PC-3 (cell line): Measurements from ENCODE around the gene HDGFL3. TPM values are rescaled to one million over a fixed set of nuclear protein-coding genes. Genes with fewer than 3 reads are reported as not detected.
"Not testable (repeated sequence)": the region's sequence is repeated elsewhere in the genome, so short reads cannot be mapped to it uniquely, and the experiment has no call there.

ENCODE experiments used
- ATAC-seq: fragments of 200-7000 bp; cut with Tn5 transposase; 2 replicates; pipeline ENCODE4 v1.9.1; 2020; ENCODE audit warnings: mild to moderate bottlenecking, moderate library complexity
- BruUV-seq: library from RNA; stranded (reverse); fragments of 400-500 nt; replicated peaks from 2 replicates; lab custom pipeline; 2021; lab: Mats Ljungman, UMichigan
- CTCF ChIA-PET: fragments of 300-600 bp; sonication (Branson Sonifier 250); formaldehyde crosslinking; loops from one replicate; lab custom pipeline; 2022; ENCODE audit warnings: antibody characterized with exemption; lab: Charles Lee
- POLR2A ChIA-PET: fragments of 300-600 bp; sonication (Branson Sonifier 250); formaldehyde crosslinking; loops from one replicate; lab custom pipeline; 2022; ENCODE audit warnings: antibody characterized with exemption; ENCODE audit not compliant: unreplicated experiment; lab: Charles Lee
- DNase-seq: peaks from one replicate; pipeline ENCODE4 v3.0.0-alpha.2; 2015
- H2AFZ ChIP-seq: fragments of 300-600 bp; sonication (generic); 2 replicates; pipeline ENCODE4 v1.6.0; 2016; ENCODE audit warnings: antibody characterized with exemption, low read length
- H3F3A ChIP-seq: fragments of 300-600 bp; sonication (generic); one replicate; pipeline ENCODE4 v1.6.0; 2017; ENCODE audit warnings: antibody characterized with exemption, low read length, control low read depth, mild to moderate bottlenecking; ENCODE audit not compliant: unreplicated experiment
- H3K27ac ChIP-seq: fragments of 300-600 bp; sonication (generic); 2 replicates; pipeline ENCODE4 v1.5.1; 2016; ENCODE audit warnings: mild to moderate bottlenecking, low read length
- H3K27me3 ChIP-seq: fragments of 300-600 bp; sonication (generic); 2 replicates; pipeline ENCODE4 v1.6.1; 2016; ENCODE audit warnings: low read length, mixed read lengths
- H3K36me3 ChIP-seq: fragments of 300-600 bp; sonication (generic); 2 replicates; pipeline ENCODE4 v1.6.1; 2016; ENCODE audit warnings: low read depth, mixed run types, low read length, mixed read lengths
- H3K4me1 ChIP-seq: fragments of 300-600 bp; sonication (generic); 2 replicates; pipeline ENCODE4 v1.5.1; 2016; ENCODE audit warnings: low read length; ENCODE audit not compliant: insufficient read depth
- H3K4me2 ChIP-seq: fragments of 300-600 bp; sonication (generic); 2 replicates; pipeline ENCODE4 v1.6.0; 2016; ENCODE audit warnings: low read length
- H3K4me3 ChIP-seq: fragments of 300-600 bp; sonication (generic); 2 replicates; pipeline ENCODE4 v1.5.1; 2016; ENCODE audit warnings: mild to moderate bottlenecking, low read length, mixed read lengths
- H3K79me2 ChIP-seq: fragments of 300-600 bp; sonication (generic); 2 replicates; pipeline ENCODE4 v1.6.1; 2017; ENCODE audit warnings: low read length, mixed read lengths
- H3K9ac ChIP-seq: fragments of 300-600 bp; sonication (generic); 2 replicates; pipeline ENCODE4 v1.6.0; 2016; ENCODE audit warnings: mild to moderate bottlenecking, low read length
- H3K9me2 ChIP-seq: fragments of 300-600 bp; sonication (generic); replicated peaks from 2 replicates; pipeline ENCODE4 v1.6.1; 2016; ENCODE audit warnings: mixed run types, low read length, mixed read lengths
- H3K9me3 ChIP-seq: fragments of 300-600 bp; sonication (generic); 2 replicates; pipeline ENCODE4 v1.6.1; 2016; ENCODE audit warnings: low read length, mixed read lengths
- H4K20me1 ChIP-seq: fragments of 300-600 bp; sonication (generic); 2 replicates; pipeline ENCODE4 v1.6.1; 2016; ENCODE audit warnings: low read length, mixed read lengths
- EZH2 ChIP-seq: fragments of 300-600 bp; sonication (generic); IDR thresholded peaks from one replicate; pipeline ENCODE4 v1.6.1; 2017; ENCODE audit warnings: antibody characterized with exemption, mild to moderate bottlenecking, low read length; ENCODE audit not compliant: unreplicated experiment
- EZH2phosphoT487 ChIP-seq: fragments of 300-600 bp; sonication (generic); IDR thresholded peaks from 2 replicates; pipeline ENCODE4 v1.6.1; 2018; ENCODE audit warnings: mild to moderate bottlenecking, antibody characterized with exemption, low read length, borderline replicate concordance
- intact Hi-C: fragments of 100-400 bp; cut with micrococcal nuclease; formaldehyde crosslinking; loops from 2 replicates; pipeline ENCODE4 v1.9.0; 2023
- total RNA-seq: library from RNA; depleted of rRNA; stranded (reverse); fragments of >200 nt; gene quantifications from 2 replicates; pipeline ENCODE4 v1.2.3, GENCODE V29; 2014
- TF ChIP-seq, protein P1 (sequence below): fragments of 300-600 bp; sonication (generic); conservative IDR thresholded peaks from 2 replicates; pipeline ENCODE4 v1.5.1; 2017; ENCODE audit warnings: antibody characterized with exemption, low read depth, mild to moderate bottlenecking, low read length

HDGFL3 gene
- total RNA-seq, 1 experiment from 2014 or later = 38.4 TPM

DNA sequence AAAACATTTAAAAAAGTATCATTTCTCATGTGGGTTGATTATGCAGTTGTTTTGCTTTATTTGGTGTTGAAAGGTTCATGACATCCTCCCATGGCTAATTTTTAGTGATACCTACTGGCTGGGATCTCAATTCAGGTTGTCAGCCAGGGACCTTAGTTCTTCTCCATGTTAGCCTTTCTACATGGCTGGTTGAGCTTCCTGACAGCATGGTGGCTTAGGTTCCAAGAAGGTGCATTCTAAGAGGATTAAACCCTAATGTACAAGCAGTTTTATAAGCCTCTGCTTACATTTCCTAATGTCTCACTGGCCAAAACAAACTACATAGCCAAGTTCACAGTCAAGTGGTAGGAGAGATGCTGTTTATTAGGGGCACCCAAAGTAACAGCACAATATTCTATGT is 109.5 kb downstream of the HDGFL3 start:
- BruUV-seq = no TSS peak

DNA sequence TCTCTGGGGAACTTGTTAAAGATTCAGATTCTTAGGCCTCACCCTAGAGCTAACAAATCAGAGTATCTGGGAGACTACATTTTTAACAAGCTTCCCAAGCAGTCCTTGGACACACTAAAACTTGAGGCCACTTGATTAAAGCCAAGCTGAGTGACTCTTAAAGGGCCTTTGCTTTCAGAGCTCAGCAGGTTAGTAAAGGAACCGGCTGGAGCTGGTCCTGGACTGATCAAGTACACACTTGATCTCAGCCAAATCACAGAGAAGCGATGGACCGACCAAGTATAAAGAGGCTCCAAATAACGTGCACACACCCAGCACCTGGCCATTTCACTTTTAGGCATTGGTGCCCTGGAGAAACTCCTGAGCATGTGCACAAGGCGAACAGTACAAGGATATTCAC is 113.0 kb downstream of the HDGFL3 start:
- no peak overlapping the region for H3K4me2 ChIP-seq
- no peak for TF ChIP-seq EZH2phosphoT487
- no peak for TF ChIP-seq EZH2
- TF ChIP-seq, protein P1, sequence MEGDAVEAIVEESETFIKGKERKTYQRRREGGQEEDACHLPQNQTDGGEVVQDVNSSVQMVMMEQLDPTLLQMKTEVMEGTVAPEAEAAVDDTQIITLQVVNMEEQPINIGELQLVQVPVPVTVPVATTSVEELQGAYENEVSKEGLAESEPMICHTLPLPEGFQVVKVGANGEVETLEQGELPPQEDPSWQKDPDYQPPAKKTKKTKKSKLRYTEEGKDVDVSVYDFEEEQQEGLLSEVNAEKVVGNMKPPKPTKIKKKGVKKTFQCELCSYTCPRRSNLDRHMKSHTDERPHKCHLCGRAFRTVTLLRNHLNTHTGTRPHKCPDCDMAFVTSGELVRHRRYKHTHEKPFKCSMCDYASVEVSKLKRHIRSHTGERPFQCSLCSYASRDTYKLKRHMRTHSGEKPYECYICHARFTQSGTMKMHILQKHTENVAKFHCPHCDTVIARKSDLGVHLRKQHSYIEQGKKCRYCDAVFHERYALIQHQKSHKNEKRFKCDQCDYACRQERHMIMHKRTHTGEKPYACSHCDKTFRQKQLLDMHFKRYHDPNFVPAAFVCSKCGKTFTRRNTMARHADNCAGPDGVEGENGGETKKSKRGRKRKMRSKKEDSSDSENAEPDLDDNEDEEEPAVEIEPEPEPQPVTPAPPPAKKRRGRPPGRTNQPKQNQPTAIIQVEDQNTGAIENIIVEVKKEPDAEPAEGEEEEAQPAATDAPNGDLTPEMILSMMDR = no peak
- H3K4me3 ChIP-seq = no peak overlapping the region
- intact Hi-C loops = no loop called here
- DNase-seq (no peak), ATAC-seq (no peak)
- peaks cover 21% of the 10 kb centered on the region; the same call in 1 of the 2 replicates for H3K27me3 ChIP-seq
- no peaks in the 10 kb centered on the region for H3K9me2 ChIP-seq
- no peaks in the 10 kb centered on the region for H3K79me2 ChIP-seq
- H2AFZ ChIP-seq = no peak overlapping the region
- BruUV-seq = no TSS peak
- H3K27ac ChIP-seq = no peak overlapping the region
- H3K9me3 ChIP-seq = no peaks in the 10 kb centered on the region
- no peaks in the 10 kb centered on the region for H3K4me1 ChIP-seq
- ChIA-PET CTCF (no interaction called here), POLR2A (no interaction called here)
- no peak overlapping the region for H3K9ac ChIP-seq
- H3F3A ChIP-seq = no peaks in the 10 kb centered on the region
- no peaks in the 10 kb centered on the region for H3K36me3 ChIP-seq
- H4K20me1 ChIP-seq = no peaks in the 10 kb centered on the region

More for the DNA sequence above, 109.5 kb downstream of the HDGFL3 start:
- H3K9me2 ChIP-seq = no peaks in the 10 kb centered on the region
- POLR2A ChIA-PET = no interaction called here
- H3K4me1 ChIP-seq = no peaks in the 10 kb centered on the region
- no peaks in the 10 kb centered on the region for H4K20me1 ChIP-seq
- no peak overlapping the region for H3K9ac ChIP-seq
- TF ChIP-seq EZH2phosphoT487 (no peak), EZH2 (no peak)
- TF ChIP-seq, protein P1 = no peak
- intact Hi-C loops = no loop called here
- peaks cover 29% of the 10 kb centered on the region; the same call in 1 of the 2 replicates for H3K27me3 ChIP-seq
- no peaks in the 10 kb centered on the region for H3F3A ChIP-seq
- no peaks in the 10 kb centered on the region for H3K9me3 ChIP-seq
- no peak overlapping the region for H3K27ac ChIP-seq
- H3K4me3 ChIP-seq = no peak overlapping the region
- no peaks in the 10 kb centered on the region for H3K79me2 ChIP-seq
- H3K4me2 ChIP-seq = no peak overlapping the region
- no peak for ATAC-seq
- DNase-seq = no peak
- no peaks in the 10 kb centered on the region for H3K36me3 ChIP-seq
- H2AFZ ChIP-seq = no peak overlapping the region
- CTCF ChIA-PET = no interaction called here

DNA sequence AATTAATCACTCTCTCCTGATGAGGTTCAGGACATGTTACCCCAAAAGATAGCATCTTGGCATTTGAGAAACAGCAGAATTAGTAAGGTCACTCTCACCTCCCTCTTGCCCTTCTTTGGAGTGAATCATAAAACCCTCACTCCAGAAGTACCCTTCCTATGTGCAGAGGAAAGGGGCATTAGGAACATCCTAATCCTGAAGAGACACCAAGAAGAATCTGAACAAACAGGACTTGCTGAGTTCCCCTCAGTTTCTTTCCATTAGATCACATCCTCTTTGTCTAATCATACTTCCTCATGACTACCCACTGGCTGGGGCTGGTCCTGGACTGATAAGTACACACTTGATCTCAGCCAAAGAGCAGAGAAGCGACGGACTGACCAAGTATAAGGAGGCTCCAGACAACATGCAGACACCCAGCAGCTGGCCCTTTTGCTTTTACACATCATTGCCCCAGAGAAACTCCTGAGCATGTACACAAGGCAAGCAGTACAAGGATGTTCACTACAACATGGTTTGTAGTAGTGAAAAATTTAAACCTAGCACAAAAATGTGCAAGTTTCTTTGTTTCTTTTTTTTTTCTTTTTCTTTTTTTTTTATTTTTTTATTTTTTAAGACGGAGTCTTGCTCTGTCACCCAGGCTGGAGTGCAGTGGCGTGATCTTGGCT is 115.2 kb downstream of the HDGFL3 start:
- CTCF ChIA-PET = no interaction called here
- no peaks in the 10 kb centered on the region for H4K20me1 ChIP-seq
- H3K79me2 ChIP-seq = no peaks in the 10 kb centered on the region
- H3K4me1 ChIP-seq = no peaks in the 10 kb centered on the region
- no peak overlapping the region for H3K9ac ChIP-seq
- ATAC-seq (no peak), DNase-seq (peak; percentile 32)
- H3K9me2 ChIP-seq = no peaks in the 10 kb centered on the region
- H2AFZ ChIP-seq = 0 out of 2 replicates have a peak overlapping the region, but pooled peaks have one; percentile 45
- no TSS peak for BruUV-seq
- H3K4me2 ChIP-seq = no peak overlapping the region
- no peak for TF ChIP-seq EZH2
- TF ChIP-seq, protein P1 = no peak
- no peak for TF ChIP-seq EZH2phosphoT487
- no peak overlapping the region for H3K27ac ChIP-seq
- no peaks in the 10 kb centered on the region for H3K9me3 ChIP-seq
- H3K4me3 ChIP-seq = no peak overlapping the region
- intact Hi-C loops = no loop called here
- no peaks in the 10 kb centered on the region for H3F3A ChIP-seq
- no peaks in the 10 kb centered on the region for H3K36me3 ChIP-seq
- peaks cover 8% of the 10 kb centered on the region; the same call in 1 of the 2 replicates for H3K27me3 ChIP-seq
- POLR2A ChIA-PET = no interaction called here

DNA sequence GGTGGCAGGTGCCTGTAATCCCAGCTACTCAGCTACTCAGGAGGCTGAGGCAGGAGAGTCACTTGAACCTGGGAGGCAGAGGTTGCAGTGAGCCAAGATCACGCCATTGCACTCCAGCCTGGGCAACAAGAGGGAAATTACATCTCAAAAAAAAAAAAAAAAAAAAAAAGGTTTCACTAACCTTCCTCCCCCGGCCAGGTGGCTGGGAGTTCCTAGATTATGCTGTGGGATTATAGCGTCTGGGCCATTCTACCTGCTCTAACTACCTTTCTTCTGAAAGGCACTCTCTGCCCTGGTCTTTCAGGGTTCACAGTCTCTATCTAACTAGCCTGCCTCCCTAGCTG is 115.7 kb downstream of the HDGFL3 start:
- H3K4me2 ChIP-seq, H3K9ac ChIP-seq, BruUV-seq, H3K27ac ChIP-seq, H3K4me3 ChIP-seq, POLR2A ChIA-PET, intact Hi-C loops, DNase-seq, CTCF ChIA-PET, H3F3A ChIP-seq, H3K4me1 ChIP-seq, H3K36me3 ChIP-seq, H3K79me2 ChIP-seq, H3K27me3 ChIP-seq, H3K9me2 ChIP-seq, H3K9me3 ChIP-seq, H2AFZ ChIP-seq, ATAC-seq, H4K20me1 ChIP-seq: not testable (repeated sequence)
